ENCODE results near the gene FCSK.

DNA sequence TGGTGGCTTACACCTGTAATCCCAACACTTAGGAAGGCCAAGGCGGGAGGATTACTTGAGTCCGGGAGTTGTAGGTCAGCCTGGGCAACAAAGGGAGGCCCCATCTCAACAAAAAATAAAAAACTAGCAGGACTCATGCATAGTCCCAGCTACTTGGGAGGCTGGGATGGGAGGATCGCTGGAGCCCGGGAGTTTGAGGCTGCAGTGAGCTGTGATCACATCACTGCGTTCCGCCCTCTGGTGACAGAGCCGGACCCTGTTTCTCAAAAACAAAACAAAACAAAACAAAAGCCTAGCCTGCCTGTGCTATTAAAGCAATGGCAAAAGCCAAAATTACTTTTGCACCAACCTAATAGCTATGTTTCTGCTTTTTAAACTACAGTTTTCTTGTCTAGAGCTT lies 1.5 kb downstream of the FCSK start:
- TF ChIP-seq, protein P1, sequence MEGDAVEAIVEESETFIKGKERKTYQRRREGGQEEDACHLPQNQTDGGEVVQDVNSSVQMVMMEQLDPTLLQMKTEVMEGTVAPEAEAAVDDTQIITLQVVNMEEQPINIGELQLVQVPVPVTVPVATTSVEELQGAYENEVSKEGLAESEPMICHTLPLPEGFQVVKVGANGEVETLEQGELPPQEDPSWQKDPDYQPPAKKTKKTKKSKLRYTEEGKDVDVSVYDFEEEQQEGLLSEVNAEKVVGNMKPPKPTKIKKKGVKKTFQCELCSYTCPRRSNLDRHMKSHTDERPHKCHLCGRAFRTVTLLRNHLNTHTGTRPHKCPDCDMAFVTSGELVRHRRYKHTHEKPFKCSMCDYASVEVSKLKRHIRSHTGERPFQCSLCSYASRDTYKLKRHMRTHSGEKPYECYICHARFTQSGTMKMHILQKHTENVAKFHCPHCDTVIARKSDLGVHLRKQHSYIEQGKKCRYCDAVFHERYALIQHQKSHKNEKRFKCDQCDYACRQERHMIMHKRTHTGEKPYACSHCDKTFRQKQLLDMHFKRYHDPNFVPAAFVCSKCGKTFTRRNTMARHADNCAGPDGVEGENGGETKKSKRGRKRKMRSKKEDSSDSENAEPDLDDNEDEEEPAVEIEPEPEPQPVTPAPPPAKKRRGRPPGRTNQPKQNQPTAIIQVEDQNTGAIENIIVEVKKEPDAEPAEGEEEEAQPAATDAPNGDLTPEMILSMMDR (IDR thresholded peaks at IDR 0.05; ENCODE audit: low read depth, low read length, poor library complexity, severe bottlenecking), result peak; percentile 22
- TF ChIP-seq EZH2phosphoT487 (IDR thresholded peaks at IDR 0.05; ENCODE audit: borderline replicate concordance, low read length), result no peak
